Activated CD4-positive, alpha-beta T cell treated with anti-CD3 and anti-CD28 coated beads, Interleukin-2, amount 50 U/mL, for 4 hours (primary cell): ENCODE measurements around the gene PPA2.
"Not testable (repeated sequence)": the region's sequence is repeated elsewhere in the genome, so short reads cannot be mapped to it uniquely, and the experiment has no call there.

Source experiments
- DNase-seq, 2 experiments: peaks; one replicate each; pipeline ENCODE4 v3.0.0-alpha.2; 2020

Gene PPA2

DNA sequence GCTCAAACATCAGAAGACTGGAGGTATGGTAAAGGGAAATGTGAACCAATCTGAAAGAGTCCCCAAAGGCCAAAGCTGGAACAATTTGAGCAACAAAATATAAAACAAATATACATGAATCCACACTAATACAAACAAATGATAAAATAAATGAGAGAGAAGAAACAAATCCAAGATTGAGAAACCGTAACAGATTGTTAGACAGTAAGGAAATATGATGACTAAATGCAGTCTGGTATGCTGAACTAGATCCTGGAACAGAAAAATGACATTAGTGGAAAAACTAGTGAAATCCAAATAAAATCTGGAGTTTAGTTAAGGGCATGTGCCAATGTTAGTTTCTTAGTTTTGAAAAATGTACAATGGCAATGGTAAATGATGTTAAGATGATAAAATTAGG is 15.9 kb downstream of the PPA2 start:
- no peak for DNase-seq

DNA sequence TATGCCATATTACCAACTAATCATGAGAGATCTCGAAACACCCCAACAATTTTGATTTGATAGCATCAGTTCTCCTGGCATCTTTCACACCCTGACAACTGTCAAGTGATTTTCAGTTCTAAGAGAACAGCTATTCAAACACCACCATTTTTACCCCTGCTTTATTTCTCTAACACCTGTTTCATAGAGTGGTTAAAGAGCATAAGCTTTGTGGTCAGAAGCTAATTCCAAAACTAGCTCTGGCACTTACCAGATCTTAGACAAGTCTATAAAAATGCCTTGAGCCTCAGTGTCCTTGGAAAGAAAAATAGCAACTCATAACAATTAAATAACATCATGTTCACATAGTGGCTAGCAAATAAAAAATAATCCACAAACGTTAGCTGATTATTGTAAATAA is 17.9 kb downstream of the PPA2 start:
- no peak for DNase-seq

DNA sequence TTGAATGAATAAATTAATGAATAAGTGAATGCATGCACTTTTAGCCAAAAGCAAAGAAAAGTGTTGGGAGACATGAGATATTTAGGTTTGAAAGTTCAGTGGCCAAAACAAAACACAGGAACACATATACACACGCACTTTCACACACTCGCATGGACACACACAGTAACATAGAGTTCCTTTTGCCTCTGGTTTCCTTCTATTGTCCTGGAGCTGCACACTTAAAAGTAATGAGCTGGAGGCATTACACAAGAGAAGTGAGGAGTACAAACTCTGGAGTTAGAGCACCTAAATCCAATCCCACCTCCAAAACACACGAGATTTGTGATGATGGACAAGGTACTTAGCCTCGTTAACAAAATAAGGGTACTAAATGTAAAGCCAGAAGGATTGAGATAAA is 18.7 kb downstream of the PPA2 start:
- DNase-seq: no peak

DNA sequence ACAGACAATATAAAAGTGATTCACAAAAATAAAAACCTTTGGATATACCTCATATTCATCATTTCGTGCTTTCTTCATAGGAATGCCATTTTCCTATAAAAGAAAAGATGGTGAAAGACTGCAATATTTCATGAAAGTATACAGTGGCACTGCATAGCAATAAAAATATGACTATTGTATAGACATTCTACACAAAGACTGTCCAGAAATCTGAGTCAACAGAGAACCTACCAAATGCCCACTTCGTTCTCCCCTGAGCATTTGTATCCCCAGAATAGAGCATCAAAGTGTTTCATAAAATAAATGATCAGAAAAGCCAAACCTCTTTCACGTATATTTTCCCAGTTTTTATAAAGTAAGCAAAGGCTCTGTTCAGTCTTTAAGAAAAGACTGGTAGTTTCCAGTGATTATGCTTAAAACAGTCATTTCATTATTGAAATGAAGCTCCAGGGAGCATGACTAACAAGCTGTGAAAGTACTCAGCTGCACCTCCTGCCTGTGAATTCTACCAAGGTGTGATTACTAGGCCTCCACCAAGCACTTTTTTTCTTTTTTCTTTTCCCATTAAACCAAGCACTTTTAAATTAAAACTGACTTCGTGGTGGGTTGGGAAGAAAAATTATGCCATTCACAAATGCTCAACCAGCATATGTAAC is 20.2 kb downstream of the PPA2 start:
- no peak for DNase-seq

DNA sequence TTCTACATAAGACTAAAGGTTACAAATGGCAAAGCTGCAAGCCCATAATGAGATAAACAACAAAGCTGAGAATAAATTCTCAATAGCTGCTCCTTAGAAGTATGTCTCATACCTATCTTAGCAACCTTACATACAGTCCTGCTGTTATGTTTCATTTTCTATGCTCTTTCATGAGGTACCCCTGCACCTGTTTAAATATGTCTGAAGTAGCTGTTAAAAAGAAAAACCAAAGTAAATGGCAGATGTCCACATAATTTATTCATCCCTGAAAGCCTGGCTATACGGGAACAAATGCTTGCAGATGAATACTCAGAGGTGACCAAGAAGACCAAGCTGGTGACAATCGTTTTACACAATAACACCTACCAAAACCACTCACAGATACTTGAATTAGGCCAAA is 22.5 kb downstream of the PPA2 start:
- DNase-seq: no peak

DNA sequence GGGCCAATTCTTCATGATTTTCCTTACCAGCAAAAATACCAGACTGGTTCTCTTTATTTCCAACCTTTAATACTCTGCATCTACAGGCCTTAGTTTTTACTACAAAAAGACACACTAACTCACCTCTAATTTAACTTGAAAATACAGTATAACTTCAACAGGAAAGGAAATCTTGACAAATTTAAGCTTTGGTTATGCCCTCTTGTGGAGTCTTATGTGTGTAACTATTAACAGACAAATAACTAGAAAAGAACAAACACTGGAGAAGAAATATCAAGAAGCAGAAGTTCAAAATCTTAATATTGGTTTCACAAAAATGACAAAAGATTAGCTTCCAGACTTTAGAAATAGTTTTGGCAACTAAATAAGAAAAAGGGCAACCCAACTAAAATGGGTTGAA is 33.0 kb downstream of the PPA2 start:
- no peak for DNase-seq

DNA sequence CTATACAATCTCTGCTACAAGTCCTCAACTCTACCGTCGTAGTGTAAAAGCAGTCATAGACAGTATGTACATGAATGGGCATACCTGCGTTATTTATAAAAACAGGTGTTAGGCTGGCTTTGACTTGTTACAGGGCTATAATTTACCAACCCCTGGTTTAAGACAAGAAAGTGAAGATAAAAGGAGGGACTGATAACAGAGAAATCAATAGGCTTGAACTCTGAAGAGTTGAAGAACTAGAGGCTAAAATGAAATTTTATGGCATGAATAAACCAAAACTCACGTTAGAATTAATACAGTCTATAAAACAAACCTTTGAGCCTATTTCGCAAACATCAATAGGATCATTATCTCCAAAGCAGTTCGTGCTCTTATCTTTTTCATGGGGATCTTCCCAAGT is 36.2 kb downstream of the PPA2 start:
- no peak for DNase-seq

DNA sequence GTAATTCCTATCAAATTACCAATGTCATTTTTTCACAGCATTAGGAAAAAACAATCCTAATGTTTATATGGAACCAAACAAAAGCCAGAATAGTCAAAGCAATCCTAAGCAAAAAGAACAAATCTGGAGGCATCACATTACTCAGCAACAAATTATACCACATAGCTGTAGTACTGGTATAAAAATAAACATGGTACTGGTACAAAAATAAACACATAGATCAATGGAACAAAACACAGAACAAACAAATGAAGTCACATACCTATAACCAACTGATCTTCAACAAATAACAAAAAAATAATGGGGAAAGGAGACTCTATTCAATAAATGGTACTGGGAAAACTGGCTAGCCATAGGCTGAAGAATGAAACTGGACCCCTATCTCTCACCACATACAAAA is 37.4 kb downstream of the PPA2 start:
- no peak for DNase-seq

DNA sequence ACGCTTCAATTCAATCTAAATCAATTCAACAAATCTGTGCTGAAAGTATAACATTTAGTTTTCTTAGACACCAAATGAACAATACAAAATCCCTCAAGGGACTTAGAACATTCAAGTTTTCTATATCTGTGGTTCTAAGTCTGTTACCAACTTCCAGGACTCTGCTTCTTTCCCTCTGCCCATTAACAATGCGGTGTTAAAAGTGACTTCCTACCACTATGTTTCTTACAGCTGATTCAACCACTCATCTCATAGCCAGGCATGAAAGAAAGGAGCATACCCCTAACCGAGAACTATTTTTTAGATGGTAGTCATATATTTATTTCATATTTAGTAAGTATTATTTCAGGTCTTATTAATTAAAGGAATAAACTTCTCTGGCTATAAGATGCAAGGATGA is 38.9 kb downstream of the PPA2 start:
- no peak for DNase-seq

DNA sequence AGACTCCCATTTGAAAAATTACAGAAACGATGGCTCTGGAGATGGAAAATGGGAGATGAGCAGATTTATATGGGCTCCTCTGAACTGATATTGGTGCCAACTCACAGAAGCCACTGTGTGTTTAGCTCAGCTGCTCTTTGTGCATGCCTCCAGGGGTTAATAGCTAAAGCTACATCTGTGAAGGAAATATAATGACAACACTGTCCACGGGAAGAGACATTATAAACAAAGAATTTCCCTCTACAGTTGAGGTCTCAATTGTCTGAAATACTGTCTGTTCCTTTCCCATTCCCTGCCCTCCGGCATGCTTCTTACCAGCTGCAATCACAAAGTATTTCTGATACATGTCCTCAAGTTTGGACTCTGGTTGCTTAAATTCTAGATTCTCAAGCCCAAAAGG is 40.4 kb downstream of the PPA2 start:
- DNase-seq: no peak

DNA sequence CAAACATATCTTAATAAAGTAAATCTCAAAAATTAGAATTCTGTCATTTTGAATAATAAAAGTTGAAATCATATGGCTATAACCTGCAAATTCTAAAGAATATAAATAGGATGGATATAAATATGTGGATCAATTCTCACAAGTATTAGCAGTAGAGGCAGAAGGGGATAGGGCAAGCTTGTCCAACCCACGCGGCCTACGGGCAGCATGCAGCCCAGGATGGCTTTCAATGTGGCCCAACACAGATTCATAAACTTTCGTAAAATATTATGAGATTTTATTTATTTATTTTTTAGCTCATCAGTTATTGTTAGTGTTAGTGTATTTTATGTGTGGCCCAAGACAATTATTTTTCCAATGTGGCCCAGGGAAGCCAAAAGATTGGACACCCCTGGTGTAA is 41.4 kb downstream of the PPA2 start:
- no peak for DNase-seq

DNA sequence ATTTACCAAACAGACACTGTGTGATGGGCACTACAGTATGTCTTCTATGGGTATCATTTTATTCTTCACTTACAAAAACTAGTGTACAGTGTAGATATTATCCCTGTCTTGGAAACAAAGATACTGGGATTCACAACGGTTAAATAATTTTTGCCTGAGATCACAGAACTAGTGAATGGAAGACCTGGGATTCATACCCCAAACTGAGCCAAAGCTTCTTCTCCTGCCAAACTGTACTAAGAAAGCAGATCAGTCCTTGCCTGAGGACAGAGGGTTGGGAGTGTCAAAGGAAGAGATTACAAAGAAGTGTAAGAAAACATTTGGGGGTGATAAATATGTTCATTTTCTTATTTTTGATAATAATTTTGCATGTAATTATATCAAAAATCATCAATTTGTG is 43.1 kb downstream of the PPA2 start:
- no peak for DNase-seq

DNA sequence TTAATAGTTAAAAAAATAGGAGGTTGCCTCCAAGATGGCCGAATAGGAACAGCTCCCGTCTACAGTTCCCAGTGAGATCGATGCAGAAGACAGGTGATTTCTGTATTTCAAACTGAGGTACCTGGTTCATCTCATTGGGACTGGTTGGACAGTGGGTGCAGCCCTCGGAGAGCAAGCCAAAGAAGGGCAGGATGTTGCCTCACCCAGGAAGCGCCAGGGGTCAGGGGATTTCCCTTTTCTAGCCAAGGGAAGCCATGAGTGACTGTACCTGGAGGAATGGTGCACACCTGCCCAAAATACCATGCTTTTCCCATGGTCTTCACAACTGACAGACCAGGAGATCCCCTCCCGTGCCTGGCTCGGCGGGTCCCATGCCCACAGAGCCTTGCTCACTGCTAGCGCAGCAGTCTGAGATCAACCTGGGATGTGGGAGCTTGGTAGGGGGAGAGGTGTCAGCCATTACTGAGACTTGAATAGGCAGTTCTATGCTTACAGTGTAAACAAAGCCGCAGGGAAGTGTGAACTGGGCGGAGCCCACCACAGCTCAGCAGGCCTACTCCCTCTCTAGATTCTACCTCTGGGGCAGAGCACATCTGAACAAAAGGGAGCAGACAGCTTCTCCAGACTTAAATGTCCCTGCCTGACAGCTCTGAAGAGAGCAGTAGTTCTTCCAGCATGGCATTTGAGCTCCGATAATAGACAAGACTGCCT is 47.5 kb downstream of the PPA2 start:
- DNase-seq: no peak

DNA sequence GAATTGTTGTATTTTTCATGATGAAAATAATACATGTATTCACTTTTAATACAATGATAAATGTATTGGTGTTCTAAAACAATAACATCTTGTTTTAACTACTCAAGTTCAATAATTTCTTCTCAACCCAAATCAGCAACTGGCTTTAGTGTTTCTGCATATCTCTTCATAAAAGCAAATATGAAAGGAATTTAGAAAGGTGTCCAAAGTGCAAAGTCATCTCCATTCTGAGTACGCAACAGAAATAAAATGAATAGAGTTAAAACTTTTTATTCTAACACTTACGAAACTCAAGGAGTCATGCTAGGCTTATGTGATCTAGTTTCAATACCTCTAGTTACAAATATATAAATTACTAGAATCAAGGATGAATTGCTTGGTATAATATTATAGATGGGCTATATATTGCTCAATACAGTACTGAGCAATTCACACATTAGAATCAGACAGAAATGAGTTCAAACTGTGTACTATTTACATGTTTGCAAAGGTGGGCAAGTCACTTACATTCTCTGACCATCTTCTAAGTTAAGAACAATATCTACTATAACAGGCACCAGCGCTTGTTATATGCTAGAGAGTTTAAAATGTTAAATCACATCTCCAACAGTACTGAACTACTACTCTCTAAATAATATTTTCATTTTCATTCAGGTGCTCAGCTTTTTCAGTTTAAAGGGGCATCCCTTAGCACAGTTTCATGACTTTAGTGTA is 51.5 kb downstream of the PPA2 start:
- DNase-seq: no peak

DNA sequence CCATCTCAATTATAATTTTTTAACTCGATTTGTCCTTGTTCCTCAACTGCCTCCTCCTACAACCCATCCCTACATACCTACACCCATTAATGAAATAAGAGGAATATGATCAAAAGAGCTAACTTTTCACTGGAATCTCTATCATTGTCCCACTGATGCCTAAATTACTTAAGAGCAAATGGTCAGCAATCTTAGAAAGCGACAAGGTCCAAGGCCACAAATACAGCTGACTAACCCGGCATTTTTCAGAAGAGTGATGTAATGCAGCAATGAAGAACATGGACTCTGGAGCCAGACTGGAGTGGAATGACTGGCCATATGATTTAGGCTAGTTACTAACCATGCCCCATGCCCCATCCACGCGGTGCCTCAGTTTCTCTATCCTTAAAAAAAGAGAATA is 56.2 kb downstream of the PPA2 start:
- DNase-seq: no peak

DNA sequence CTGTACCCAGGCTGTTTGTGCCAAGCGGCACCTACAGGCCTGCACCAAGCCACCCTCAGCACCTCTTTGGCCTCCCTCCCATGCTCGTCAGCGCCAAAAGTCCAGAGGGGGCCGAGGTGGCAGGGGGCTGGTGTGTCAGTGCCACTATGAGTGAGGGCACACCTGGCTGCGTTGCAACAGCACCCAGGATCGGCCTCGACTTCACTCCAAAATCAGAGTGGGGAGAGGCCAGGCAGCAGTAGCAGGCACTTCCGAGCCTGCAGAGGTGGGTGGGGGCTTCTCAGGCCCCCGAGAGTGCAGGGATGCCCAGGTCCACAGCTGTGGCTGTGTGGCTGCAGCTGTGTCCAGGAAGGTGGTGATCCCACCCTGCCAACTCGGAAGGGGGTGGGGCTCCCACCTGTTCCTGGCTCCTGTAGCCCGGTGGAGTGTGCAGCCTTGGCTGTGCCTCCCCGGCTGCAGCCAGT is 58.5 kb downstream of the PPA2 start:
- no peak for DNase-seq

DNA sequence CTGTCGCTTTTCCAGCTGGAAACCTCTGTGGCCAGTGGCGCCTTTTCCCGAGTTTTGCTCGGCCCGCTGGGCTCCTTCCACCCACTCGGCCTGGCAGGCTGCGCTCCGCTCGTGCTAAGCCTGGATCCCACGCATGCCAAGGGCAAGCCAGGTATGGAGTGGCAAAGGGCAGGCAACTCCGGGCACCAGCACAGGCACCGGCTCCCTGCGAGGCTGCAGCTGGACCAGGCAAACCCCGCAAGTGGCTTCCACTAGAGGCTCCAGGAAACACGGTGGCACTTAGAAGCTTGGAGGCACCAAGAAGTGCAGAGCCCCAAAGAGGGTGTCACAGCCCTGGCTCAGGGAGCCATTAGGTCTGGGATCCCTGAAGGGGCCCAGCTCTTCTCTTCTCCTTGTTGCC is 59.5 kb downstream of the PPA2 start:
- no peak for DNase-seq

DNA sequence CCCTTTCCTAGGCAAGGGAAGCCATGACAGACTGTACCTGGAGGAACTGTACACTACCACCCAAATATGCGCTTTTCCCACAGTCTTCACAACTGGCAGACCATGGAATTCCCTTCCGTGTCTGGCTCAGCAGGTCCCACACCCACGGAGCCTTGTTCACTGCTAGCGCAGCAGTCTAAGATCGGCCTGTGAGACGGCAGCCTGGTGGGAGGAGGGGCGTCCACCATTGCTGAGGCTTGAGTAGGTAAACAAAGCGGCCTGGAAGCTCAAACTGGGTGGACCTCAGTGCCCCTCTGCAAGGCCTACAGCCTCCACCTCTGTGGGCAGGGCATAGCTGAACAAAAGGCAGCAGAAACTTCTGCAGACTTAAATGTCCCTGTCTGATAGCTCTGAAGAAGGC is 64.7 kb downstream of the PPA2 start:
- DNase-seq: not testable (repeated sequence)

DNA sequence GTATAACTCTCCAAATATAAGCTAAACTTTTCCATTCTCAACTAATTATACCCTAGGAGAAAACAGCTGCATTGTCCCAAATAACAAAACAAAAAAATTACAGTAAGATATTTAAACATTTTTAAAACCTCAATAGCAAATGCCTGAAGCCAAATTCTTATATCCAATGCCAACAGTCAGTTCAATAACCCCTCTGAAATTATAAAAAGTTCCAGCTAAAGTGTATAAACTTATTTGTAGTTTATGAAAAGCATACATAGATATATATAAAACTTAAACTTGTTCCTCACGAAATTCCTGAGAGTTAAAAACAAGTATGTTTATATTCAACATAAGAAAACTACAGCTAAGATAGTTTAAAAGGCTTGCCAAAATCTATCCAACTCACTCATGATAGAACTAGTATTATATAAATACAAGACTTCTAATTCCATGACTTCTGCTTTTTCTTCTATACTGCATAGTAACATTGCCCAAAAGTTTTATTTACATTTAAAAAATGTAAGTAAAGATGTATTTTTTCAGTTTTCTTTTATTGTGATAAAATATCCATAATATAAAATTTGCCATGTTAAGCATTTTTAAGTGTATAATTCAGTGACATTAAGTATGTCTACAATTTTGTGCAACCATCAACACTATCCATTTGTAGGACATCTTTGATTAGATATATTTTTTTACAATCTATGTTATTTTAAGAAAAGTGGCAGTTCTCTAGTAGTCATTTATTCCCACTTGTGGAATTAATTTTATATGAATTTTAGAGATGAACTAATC is 72.8 kb downstream of the PPA2 start:
- DNase-seq: no peak

DNA sequence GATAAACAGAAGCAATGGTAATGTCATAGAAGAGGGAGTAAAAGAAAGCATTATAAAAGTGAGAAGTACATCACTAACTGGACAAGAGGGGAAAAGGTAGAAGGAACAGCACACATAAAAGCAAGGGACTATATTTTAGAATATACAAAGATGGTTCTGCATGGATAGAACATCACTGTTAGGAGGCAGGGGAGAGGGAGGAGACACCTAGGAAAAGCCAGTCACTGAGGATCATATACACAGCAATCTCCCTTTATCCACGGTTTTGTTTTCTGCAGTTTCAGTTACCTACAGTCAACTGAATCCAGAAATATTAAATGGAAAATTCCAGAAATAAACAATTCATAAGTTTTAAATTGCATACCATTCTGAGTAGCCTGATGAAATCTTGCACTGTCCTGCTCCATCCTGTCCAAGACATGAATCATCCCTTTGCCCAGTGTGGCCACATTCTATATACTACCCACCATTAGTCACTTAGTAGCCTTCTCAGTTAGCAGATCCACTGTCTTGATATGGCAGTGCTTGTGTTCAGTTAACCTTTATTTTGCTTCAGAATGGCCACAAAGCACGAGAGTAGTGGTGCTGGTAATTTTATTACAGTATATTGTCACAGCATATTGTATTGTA is 74.2 kb downstream of the PPA2 start:
- DNase-seq: no peak

DNA sequence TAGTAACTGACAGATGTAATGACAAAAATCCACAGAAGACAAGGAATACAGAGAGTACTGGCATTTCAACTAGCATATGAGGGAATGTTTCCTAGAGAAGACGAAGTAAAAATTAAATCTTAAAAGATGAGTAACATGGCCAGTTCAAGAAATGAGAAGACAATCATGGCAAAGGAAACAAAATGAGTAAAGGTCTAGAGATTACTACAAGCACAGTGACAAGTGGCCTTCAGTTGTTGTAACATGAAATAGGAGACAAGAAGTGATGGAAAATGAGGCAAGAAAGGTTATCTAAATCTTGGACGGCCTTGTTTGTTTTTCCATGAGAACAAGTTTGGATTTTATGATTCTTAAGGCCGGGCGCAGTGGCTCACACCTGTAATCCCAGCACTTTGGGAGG is 81.0 kb downstream of the PPA2 start:
- DNase-seq: no peak

DNA sequence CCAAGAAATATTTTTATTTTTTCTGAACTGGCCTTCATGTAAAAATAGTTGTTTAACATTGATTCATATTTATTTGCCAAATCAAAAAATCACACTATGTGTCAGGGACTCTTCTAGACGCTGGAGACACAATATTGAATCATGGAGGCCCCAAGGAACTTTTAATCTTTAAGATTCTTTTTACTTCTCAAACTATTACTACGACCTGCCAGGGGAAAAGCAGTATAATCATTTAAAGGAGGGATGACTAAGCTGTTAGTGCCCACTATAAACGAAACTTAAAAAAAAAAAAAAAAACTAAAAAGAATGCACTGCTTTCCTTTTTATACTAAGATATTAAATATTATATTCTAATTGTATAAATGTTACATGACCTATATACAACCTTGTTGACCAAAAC is 84.7 kb downstream of the PPA2 start:
- DNase-seq: no peak

DNA sequence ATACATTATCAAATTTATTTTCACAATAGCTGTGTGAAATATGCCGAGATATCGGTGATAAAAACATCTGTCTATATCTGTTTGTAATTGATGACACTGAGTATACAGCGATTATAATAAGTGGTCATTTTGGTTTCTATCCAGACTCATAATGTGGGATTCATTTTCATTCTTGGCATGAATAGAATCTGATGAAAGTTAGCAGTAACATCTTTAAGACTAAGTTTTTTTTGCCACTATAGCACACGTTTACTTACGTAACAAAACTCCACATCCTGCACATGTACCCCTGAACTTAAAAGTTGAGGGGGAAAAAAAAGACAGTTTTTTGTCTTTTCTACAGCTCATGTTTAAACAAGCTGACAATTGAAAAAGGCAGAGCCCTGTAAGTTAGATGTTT is 86.4 kb downstream of the PPA2 start:
- DNase-seq: no peak
